GM19240 (cell line): ENCODE measurements around the gene KIF3A.

ENCODE experiments used
- DNase-seq: peaks from one replicate; pipeline ENCODE4 v3.0.0; 2011; ENCODE audit warnings: low spot score; ENCODE audit not compliant: insufficient read length

KIF3A gene

GRCh38 chr5:132754111-132754510 lies 16.8 kb upstream of the KIF3A start:
- DNase-seq: no peak

GRCh38 chr5:132753135-132753987 lies 16.0 kb upstream of the KIF3A start:
- no peak for DNase-seq

GRCh38 chr5:132752581-132753125 lies 15.3 kb upstream of the KIF3A start:
- DNase-seq: no peak

GRCh38 chr5:132751971-132752580 lies 14.7 kb upstream of the KIF3A start:
- no peak for DNase-seq

- no peak for DNase-seq
Observed at GRCh38 chr5:132751444-132751843, 14.1 kb upstream of the KIF3A start.

GRCh38 chr5:132750471-132751230 lies 13.3 kb upstream of the KIF3A start:
- DNase-seq: no peak

- no peak for DNase-seq
Observed at GRCh38 chr5:132749506-132749905, 12.2 kb upstream of the KIF3A start.

- no peak for DNase-seq
Observed at GRCh38 chr5:132748522-132749000, 11.2 kb upstream of the KIF3A start.

GRCh38 chr5:132747616-132748440 lies 10.5 kb upstream of the KIF3A start:
- no peak for DNase-seq

- DNase-seq: no peak
Observed at GRCh38 chr5:132746954-132747615, 9.7 kb upstream of the KIF3A start, which contains the start of gene CCNI2. CCNI2 (plus strand) TSS chr5:132747426; CDS start chr5:132747496, 70 bp downstream.

- no peak for DNase-seq
Observed at GRCh38 chr5:132746592-132746953, 9.2 kb upstream of the KIF3A start.

- DNase-seq: no peak
Observed at GRCh38 chr5:132744659-132745058, 7.3 kb upstream of the KIF3A start.

- no peak for DNase-seq
Observed at GRCh38 chr5:132742626-132743025, 5.3 kb upstream of the KIF3A start.

- DNase-seq: no peak
Observed at GRCh38 chr5:132742158-132742557, 4.8 kb upstream of the KIF3A start.

- DNase-seq: no peak
Observed at GRCh38 chr5:132739232-132739631, 1.9 kb upstream of the KIF3A start.

GRCh38 chr5:132737982-132738681 lies 786 bp upstream of the KIF3A start:
- DNase-seq: no peak

GRCh38 chr5:132734687-132735086 lies 2.7 kb downstream of the KIF3A start:
- DNase-seq: no peak

GRCh38 chr5:132733499-132734148 lies 3.7 kb downstream of the KIF3A start:
- DNase-seq: no peak

- DNase-seq: no peak
Observed at GRCh38 chr5:132729896-132730295, 7.5 kb downstream of the KIF3A start.
